CD4-positive, alpha-beta T cell treated with Interleukin-2 at 100 ng/mL for 4 hours (primary cell): ENCODE data around the gene BOC.

ENCODE experiments used
- DNase-seq: peaks from one replicate; pipeline ENCODE4 v3.0.0-alpha.2; 2020; ENCODE audit warnings: low spot score

The BOC gene

DNA sequence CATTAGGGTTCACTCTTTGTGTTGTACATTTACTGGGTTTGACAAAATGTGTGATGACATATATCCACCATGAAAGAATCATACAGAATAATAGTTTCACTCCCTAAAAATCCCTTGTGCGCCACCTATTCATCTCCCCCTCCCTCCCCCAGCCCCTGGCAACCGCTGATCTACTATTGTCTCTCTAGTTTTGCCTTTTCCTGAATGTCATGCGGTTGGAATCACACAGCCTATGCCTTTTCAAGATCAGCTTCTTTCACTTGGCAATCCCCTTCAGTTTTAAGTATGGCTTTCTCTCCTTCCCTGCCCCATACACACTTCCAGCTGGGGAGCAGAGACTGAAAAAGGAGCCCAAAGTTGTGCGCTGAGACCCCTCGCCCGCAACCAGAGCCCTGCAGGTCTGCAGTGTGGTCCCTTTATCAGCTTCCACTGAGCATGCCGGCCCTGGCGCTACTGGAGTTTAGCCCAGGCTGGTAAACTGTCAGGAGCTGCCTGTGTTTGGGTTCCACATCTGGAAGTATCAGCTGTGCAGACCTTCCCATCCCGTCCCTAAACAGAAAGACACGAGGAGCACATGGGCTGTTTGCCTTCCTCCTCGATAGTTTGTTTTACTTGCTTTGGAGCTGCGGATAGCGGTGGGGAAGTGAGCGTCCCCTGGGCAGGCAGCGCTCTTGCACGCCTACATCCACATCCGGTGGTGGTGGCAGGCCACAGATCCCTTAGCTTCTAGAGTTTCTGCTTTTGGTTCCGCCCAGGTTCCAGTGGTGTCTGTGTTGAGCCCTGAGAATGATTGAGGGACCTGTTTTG is 12.3 kb downstream of the BOC start:
- DNase-seq, result no peak

DNA sequence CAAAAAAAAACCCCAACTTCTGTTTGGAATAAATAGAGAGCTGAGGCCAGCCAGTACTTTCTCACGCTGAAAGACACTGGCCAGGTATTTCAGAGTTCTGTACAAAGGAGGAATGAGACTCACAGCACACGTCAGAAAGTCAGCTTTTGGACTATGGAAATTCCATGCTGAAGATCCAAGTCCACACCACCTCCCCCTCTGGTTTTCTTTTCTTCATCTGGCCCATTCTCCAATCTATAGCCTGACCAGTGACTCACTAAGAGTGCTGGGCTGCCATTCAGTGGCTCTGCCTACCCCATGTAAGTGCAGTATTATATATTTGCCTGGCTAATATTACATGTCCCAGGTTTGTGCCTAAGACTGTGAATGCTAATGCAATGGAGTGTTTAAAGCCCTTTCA is 13.9 kb downstream of the BOC start:
- DNase-seq, result no peak

DNA sequence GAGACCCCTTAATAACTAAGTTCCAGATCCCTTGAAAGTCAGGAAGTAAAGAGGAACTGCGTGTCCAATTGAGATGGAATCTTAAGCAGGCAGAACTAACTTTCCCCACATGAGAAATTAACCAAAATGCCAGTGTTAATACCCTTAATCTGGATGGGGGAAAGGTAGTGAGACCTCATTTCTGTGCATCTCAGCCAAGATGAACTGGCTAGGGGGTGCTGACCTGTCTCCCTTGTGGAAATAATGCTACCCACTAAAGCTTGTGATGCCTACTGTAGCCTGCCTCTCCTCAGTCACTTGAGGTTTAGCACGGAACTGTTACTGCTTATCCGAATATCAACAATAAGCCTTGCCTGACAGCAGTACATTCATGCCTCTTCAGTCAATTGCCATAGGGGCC is 15.1 kb downstream of the BOC start:
- DNase-seq, result no peak

DNA sequence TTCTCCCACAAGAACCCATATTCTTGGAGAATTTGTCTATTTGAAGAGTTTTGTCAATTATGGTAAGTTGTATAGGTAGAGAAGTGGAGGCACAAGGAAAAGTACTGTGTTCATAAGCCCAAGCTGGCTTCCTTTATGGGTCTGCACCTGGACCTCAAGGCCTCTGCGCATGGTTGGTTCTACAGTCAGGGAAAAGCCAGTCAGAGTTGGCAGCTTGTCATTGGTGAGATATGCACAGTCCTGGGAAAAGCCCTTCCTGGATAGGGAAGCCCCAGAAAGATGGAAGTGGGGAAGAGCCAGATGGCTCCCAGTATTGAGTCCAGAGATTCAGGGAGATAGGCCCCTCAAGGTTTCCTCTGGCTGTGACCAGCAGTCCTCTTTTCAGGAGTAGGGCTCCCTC is 15.8 kb downstream of the BOC start:
- DNase-seq, result no peak

DNA sequence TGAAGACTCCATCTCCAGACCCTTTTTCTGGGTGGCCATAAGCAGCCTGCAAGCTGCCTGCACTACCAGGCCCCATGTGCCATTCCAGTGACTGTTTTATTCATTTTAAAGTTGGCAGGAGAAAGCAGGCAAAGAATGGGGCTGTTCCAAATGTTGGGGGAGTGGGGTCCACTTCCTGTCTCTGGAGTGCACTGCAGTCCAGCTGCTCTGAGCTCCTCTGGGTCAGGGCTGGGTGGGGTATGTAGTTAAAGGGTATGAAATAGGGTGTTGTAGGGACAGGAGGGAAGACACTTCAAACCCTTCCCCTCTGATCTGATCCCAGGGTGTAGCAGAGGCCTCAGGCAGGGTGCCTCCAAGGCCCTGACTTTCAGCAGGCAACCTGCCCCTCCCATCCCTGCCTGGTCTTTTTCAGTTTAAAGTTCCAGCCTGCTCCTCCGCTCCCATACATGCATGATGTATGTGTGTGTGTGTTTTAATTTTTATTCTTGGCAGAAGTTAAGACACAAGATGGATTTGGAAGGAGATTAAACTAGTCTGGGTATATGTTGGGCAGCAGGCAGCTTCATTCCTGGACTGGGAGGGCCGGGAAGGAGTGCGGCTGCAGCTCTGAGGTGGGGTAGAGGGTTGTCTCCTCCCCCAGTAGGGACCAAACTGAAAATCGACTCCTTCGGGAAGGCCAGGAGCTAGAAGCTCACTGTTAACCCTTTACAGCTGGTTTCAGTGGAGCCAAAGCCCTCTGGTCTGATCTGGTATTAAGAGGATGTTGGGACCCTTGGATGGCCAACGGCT is 17.3 kb downstream of the BOC start:
- DNase-seq, result no peak

DNA sequence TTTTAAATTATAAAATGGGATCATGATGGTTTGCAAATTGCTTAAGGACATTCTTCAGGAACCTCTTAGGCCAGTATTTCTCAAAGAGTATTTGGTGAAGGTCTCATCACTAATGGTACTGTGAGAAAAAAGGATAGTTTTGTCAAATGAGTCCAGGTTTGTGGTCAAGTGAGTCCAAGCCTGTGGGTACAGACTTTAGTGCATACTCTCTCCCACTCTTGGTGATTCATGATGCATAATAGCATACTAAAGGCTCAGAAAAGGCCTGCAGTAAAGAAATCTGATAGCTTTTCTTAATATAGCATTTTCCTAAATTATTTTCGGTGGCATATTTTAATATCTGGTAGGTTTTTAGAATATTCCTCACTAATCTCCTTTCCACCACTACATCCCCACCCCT is 20.0 kb downstream of the BOC start:
- DNase-seq, result no peak

DNA sequence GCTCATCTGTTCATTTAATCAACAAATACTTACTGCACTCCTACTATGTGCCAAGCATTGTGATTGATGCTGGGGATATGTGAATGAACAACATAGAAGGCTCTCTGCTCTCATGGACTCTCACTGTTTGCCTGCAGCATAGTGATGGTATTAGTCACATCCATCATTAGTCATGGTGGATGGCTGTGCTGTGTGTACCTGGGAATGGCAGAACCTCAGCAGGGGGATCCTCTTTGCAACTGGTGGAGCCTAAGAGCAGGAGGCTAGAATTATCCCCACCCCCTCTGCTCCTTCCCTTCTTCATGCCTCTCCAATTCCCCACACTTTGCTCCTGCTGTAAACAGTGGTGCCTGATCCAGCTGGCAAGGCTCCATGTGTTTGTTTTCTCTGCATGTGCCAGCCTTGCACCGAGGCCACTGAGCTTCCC is 20.5 kb downstream of the BOC start:
- no peak for DNase-seq

DNA sequence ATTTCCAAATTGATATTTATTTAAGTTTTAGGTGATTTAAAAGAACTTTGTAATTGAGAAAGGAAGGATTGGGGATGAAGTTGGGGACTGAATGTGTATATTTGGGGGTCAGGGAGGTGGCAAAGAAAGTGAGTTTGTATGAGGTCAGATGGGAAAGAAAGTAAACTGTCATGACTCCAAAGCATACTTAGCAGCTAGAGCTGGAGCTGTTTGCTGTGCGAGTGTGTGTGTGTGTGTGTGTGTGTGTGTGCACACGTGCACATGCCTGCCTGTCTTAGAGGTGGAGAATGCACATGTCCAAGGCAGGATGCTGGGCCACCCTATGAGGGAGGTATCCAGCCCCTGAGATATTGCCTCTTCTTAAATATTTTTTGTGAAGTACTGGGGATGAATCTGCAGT is 21.0 kb downstream of the BOC start:
- DNase-seq, result no peak

DNA sequence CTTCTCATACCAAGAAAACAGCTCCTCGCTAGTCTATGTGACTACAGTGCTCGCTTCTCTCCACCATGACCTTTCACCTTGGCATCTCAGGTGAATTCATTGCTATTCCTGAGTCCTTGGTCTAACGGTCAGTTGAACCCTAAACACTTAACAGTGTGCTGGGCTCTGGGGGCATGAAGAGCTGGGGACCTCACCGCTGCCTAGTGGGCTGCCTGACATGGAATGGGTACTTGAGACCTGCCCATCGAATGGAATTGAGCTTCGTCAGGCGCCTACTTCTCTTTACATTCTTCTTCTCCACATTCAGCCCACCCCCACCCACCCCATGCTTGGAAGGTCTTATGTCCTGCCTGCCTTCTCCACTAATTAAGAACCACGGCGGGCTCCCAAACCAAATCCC is 22.1 kb downstream of the BOC start:
- DNase-seq, result no peak

DNA sequence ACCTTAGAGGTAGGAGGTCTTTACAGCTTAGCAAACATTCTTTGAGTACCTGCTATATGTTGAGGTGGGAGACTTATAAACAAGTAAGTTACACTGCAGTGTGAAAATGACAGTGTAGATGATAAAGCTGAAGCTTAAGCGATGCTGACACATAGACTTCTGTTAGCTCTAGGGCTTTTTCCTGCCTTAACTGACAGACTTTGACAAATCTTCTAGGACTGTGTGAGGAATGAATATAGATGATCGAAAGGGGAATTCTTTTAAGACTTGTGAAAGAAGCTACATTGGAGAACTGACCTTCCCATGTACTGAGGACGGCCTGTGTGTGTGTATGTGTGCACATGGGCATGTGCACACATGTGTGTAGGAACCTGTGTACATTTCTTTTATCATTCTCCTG is 22.7 kb downstream of the BOC start:
- DNase-seq, result no peak

DNA sequence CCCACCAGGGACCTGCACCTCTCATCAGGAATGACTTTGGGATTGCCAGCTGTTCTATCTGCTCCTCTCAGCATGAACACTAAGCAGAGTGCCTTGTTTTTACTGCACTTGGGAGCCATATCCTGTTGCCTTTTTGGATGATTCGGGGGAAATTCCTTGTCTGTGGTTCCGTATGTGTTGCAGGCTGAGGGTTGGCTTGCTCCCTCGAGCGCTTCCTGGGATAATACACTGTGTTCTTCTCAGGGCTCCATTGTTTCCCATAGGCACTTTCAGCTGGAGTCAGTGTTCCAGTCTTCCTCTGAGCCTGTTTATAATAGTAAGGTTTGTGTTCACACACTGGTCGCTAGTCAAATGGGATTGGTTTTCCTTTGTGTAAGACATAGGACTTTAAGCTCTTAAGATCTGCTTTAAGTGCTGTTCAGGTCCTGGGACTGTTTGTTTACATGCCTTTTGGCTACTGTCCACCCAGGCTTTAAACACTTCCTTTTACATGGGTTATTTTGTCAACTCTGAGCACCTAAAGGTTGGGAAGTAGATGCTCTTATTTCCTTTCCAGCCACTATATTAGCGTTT is 23.4 kb downstream of the BOC start:
- DNase-seq, result no peak

DNA sequence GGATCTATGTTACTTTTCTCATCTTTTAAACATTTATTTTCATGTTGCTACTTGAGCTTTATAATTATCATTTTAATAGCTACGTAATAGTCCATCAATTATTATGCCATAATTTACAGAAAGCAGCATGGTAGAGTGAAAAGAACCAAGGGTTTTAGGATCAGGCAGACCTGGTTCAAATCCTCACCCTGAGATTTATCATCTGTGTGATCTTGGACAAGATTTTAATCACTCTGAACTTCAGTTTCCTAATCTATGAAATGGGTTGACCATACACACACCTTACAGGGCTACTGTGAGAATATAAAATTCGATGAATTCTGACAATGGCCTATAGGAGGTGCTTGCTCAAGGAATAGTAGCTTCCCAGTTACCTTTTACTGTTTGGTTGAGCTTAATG is 27.1 kb downstream of the BOC start:
- DNase-seq, result no peak

DNA sequence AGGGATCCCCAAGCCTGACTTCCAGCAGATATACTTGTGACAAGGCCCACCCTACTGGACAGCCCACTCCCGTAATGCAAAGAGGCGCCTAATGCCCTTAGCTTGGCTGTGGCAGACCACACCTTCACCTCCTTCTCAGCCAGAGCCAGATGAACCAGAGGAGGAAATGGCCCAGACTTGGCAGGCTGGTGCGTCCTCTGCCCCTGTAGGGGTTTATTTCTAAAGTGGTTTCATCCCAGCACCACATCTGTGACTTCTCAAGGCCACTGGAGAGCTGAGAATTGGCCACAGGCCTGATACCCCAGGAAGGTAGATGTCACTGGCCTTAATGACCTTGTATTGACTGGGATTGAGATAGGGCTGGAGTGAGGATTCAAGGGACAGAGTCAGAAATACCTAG is 29.5 kb downstream of the BOC start:
- DNase-seq, result no peak

DNA sequence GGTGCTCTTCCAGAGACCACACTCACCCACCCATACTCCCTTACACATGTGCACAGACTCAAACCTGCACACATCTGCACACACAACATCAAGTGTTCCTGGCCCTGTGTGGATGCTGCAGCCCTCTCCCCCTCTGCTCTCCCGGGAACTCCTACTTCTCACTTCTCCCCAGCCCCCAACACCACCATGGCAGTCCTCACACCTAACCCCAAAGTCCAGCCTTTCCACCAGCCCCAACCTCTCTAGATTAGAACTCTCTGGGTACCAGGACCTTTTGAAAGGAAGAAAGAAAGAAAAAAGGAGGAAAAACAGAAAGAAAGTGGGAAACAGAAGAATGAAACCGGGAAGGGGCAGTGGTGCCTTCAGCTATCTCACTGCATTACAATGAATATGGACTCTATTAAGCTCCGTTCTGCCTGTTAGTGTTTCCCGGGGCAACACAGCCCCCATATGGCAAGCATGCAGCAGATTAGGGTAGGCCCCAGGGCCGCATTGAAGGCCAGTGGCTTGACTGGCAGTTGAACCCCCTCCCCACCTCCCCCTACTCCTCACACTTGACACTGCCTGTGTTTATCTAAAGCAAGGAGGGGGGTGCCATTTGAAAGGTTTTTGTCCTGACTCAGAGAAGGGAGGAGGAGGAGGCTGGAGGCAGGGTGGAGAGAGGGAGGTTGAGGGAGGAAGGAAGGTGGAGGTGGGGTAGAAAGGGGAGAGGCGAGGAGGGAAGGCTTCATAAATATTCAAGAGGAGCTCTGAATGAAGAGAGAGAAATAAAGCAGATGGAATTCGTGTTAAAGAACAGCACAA is 30.1 kb downstream of the BOC start:
- no peak for DNase-seq

DNA sequence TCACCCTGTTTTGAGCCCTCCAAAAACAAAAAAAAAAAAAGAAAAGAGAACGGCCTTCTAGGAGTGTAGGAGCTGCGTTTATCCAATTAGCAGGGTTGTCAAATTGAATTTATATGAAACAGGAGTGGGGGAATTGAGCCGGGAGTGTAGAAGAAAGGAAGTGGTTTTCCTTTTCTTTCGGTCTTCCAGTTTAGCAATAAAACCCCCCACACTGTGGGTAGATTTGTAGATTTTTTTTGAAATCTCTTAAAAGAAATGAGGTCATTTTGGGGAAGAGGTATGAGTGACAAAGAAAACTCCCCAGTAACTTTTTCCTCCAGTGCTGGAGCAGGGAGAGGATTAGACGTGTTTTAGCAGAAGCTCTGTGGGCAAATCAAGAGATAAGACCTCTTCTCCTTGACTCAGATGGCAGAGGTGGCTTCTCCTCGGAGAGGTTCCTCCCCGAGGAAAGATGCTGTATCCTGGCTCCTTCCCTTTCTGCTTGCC is 30.8 kb downstream of the BOC start:
- DNase-seq, result no peak

DNA sequence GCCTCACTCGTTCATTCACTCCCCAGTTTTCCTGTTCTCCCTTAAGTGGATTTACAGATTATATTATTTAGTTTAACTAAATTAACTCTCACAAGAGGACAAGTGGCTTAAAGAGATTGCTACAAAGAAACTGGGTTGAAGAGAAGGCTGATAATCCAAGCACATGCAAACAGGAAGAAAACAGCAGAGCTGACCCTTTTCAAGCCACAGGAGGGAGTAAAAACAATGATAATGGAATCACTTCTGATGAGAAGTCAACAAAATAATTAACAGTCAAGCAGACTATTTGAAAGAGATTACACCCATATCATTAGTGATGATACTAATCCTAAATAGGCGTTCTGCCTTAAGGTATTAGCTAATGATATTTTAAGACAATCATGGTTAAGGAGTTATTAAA is 31.7 kb downstream of the BOC start:
- no peak for DNase-seq

DNA sequence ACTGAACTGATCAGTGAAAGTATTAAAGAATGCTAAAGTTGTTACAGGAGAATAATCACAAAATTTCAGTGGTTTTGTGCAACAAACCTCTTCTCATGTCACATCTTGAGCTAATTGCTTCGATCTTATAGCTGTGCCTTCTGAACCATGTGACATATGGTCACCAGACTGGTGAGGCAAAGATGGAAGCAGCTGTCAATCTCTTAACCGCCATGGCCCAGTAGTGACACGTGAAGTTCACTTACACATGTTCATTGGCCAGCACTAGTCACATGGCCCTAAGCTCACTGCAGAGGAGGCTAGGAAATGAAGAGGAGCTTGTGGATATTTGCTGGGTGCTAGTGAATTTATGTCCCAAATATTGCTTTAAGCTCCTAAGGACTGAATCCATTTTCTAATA is 32.5 kb downstream of the BOC start:
- no peak for DNase-seq

DNA sequence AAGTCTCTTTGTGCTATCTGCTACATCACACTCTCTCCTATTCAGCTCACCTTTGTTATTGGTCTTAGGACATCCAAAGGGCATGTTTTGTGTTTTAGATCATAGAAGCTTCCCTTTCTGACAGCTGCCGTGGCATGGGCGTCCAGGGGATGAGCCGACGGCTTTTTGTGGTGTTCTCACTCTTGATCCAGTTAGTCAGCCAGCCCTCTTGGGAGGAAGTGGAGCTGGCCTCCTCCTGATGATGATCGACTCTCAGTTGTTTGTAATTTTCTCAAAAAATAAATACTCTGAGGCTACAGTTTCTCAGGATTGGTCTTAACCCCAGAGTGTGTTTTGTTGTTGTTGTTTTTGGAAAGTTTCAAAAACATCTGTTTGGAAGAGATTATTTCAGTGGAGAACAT is 34.4 kb downstream of the BOC start:
- no peak for DNase-seq

DNA sequence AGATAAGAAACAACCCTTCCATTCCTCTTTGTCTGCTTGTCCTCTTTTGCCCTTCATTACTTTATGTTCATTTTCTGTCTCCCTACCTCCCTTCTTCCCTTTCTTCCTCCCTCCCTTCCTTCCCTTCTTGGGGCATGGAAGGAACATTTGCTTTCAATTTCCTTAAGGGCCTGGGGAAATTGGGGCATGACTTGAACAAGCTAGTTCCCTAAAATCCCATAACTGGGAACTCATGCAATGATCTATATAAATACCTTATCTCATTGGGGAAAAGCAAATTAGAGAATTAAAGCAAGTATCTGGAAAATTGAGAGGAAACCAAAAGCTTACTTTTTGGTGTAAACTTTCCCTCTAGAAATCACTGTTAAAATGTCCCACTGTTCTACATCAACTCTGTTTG is 35.7 kb downstream of the BOC start:
- DNase-seq, result no peak

DNA sequence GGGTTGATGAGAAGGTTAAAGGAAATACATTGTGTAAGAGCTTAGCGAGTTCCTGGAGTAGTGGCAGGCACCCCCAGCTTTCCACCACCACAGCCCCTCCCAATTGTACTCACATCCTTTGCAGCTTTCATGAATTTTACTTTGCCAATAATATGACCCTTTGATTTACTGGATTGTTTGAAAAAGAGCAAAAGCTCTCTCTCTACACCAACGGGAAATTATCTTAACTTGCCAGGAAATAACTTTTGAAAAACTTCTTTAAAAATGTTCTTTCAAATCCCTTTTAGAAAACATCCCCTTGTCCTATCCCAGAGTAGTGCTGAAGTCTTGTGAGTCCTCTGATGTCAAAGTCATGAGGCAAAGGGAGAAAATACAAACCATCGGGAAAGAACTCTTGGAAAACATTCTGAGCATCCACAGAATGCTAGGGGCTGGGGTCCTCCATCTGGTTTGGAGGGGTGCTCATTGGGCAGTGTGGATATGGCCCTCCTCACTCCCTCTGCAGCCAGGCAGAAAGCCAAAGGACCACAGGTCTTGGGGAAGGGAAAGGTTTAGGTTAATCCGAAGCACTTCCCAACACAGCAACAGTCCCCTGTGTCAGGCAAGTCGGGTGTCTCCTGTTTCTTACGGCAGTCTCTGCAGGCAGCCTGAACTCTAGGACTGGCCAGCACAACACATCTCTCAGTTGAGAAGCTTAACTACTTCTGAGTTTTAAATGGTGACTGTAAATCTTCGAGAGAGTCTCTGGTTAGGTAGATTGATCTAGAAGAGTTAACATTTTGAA is 36.5 kb downstream of the BOC start:
- DNase-seq, result no peak

DNA sequence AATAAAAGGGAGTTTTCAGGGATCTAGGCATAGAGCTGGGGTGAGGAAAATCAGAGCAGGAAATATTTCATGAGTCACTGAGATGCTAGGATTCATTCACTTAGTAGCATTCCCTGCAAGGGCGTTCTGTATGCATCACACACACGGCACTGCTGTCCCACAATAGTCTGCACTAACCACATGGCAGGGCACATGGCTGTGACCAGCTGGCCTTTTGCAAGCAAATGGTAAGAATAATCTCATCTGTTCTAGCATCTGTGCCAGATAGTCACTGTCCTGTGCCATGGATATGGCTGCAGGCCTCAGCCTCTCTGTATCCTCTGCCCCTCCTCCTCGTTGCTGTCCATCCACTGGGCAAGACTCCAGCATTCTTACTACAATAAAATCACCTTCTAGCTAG is 37.8 kb downstream of the BOC start:
- no peak for DNase-seq

DNA sequence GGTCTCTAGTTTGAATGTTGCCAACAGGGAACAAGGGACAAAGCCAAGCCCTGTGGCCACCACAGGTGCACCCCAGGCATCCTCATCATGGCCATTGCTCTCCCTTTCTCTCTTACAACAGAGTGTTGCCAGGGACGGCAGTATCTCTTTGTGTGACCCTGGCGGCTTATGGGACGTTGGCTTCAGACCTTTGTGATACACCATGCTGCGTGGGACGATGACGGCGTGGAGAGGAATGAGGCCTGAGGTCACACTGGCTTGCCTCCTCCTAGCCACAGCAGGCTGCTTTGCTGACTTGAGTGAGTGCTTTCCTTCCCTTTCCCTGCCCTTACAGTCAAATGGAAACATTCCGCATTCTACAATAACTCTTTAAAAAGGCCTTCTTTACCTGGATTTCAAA is 38.2 kb downstream of the BOC start:
- DNase-seq, result no peak
